Astrocyte (in vitro differentiated cells and primary cell): ENCODE results near the gene FAF2.

Experiments
- CTCF ChIP-seq: IDR thresholded peaks from 2 replicates; pipeline ENCODE4 v1.5.1; 2011; ENCODE audit warnings: low read depth, mild to moderate bottlenecking, inconsistent platforms, low read length, moderate library complexity; ENCODE audit not compliant: insufficient read depth
- EZH2 ChIP-seq: IDR thresholded peaks from 2 replicates; pipeline ENCODE4 v1.6.1; 2012; ENCODE audit warnings: mild to moderate bottlenecking, low read length, inconsistent platforms; ENCODE audit not compliant: insufficient read depth

- TF ChIP-seq CTCF (no peak), EZH2 (no peak)
Observed at GRCh38 chr5:176532795-176533194, 84.6 kb downstream of the FAF2 start.
